ENCODE data around the gene UBAC1.

UBAC1 gene

GRCh38 chr9:135910216-135910615 lies 51.0 kb downstream of the UBAC1 start:
- H3K9me3 ChIP-seq (ENCODE audit: control insufficient read depth, insufficient read depth, low read depth, low read length) = peaks cover 2% of the 10 kb centered on the region; the same call in 1 of the 2 replicates
- TF ChIP-seq PRDM6 (tag by site-specific recombination; IDR thresholded peaks at IDR 0.05) (no peak), ZNF140 (tag by site-specific recombination; IDR thresholded peaks at IDR 0.05) (0 out of 2 replicates have a peak, but pooled peaks have one; percentile 14)
- ChIA-PET POLR2A (no interaction called here), CTCF (no interaction called here)
- peaks cover 11 to 65% of the 10 kb centered on the region in 2 experiments; a peak in 2 of 3 replicates for H3K36me3 ChIP-seq (ENCODE audit: control insufficient read depth in 2 of 2, insufficient read depth in 1 of 2, low read length in 2 of 2)
- H3K4me3 ChIP-seq (ENCODE audit: low read depth, low read length) = no peak overlapping the region
- H3K4me1 ChIP-seq (ENCODE audit: control insufficient read depth, insufficient read depth, low read length) = no peaks in the 10 kb centered on the region
- H3K27ac ChIP-seq (ENCODE audit: extremely low read depth, low read depth, low read length) = no peak overlapping the region

GRCh38 chr9:135909371-135909770 lies 51.8 kb downstream of the UBAC1 start:
- CTCF ChIA-PET = interaction anchor here (0.6 to 0.7 kb wide), 2 partner anchors 65 to 321 kb away, joined by 3 read pairs; no protein-coding TSS in a partner anchor
- Histone ChIP-seq H3K9me3 (ENCODE audit: control insufficient read depth, insufficient read depth, low read depth, low read length) (no peaks in the 10 kb centered on the region), H3K36me3 (ENCODE audit: control insufficient read depth in 2 of 2, insufficient read depth in 1 of 2, low read length in 2 of 2) (peaks cover 11 to 57% of the 10 kb centered on the region in 2 experiments; a peak in 2 of 3 replicates), H3K4me1 (ENCODE audit: control insufficient read depth, insufficient read depth, low read length) (no peaks in the 10 kb centered on the region; the same call in 1 of the 2 replicates), H3K4me3 (ENCODE audit: low read depth, low read length) (no peak overlapping the region), H3K27ac (ENCODE audit: extremely low read depth, low read depth, low read length) (no peak overlapping the region)
- POLR2A ChIA-PET = no interaction called here
- TF ChIP-seq ZNF747 (tag by site-specific recombination; IDR thresholded peaks at IDR 0.05) (no peak), ZNF174 (tag by site-specific recombination; IDR thresholded peaks at IDR 0.05) (no peak), ZNF146 (tag by site-specific recombination; IDR thresholded peaks at IDR 0.05) (no peak)

GRCh38 chr9:135908754-135909204 lies 52.4 kb downstream of the UBAC1 start:
- Histone ChIP-seq H3K9me3 (ENCODE audit: control insufficient read depth, insufficient read depth, low read depth, low read length) (no peaks in the 10 kb centered on the region), H3K36me3 (ENCODE audit: control insufficient read depth in 2 of 2, insufficient read depth in 1 of 2, low read length in 2 of 2) (peaks cover 11 to 51% of the 10 kb centered on the region in 2 experiments; a peak in 2 of 3 replicates), H3K27ac (ENCODE audit: extremely low read depth, low read depth, low read length) (no peak overlapping the region), H3K4me3 (ENCODE audit: low read depth, low read length) (no peak overlapping the region), H3K4me1 (ENCODE audit: control insufficient read depth, insufficient read depth, low read length) (no peaks in the 10 kb centered on the region; the same call in 1 of the 2 replicates)
- CTCF ChIA-PET = interaction anchor here (0.7 kb wide), 1 partner anchor 66 kb away, joined by 3 read pairs; no protein-coding TSS in a partner anchor
- TF ChIP-seq ZNF600 (tag by site-specific recombination; IDR thresholded peaks at IDR 0.05) (peak; percentile 36; the same call in 1 of the 2 replicates), ZNF140 (tag by site-specific recombination; IDR thresholded peaks at IDR 0.05) (no peak)
- POLR2A ChIA-PET = no interaction called here

- Histone ChIP-seq H3K4me3 (ENCODE audit: low read depth, low read length) (peak overlapping the region; percentile 65), H3K4me1 (ENCODE audit: control insufficient read depth, insufficient read depth, low read length) (no peaks in the 10 kb centered on the region; the same call in 1 of the 2 replicates), H3K27ac (ENCODE audit: extremely low read depth, low read depth, low read length) (peak overlapping the region; percentile 77), H3K9me3 (ENCODE audit: control insufficient read depth, insufficient read depth, low read depth, low read length) (no peaks in the 10 kb centered on the region), H3K36me3 (ENCODE audit: control insufficient read depth in 2 of 2, insufficient read depth in 1 of 2, low read length in 2 of 2) (peaks cover 11 to 45% of the 10 kb centered on the region in 2 experiments; a peak in 2 of 3 replicates)
- POLR2A ChIA-PET = interaction anchor here (0.6 to 1.3 kb wide), 7 partner anchors 13 to 144 kb away, joined by 3 to 7 read pairs (median 4); partner anchors contain the start of gene UBAC1
- CTCF ChIA-PET = no interaction called here
- TF ChIP-seq AEBP2 (tag by site-specific recombination; IDR thresholded peaks at IDR 0.05; ENCODE audit: borderline replicate concordance) = no peak
- no peak for TF ChIP-seq SCRT2 (tag by site-specific recombination; IDR thresholded peaks at IDR 0.05)
- no peak for TF ChIP-seq ZSCAN4 (tag by site-specific recombination; IDR thresholded peaks at IDR 0.05)
- TF ChIP-seq GLIS1 (tag by site-specific recombination; IDR thresholded peaks at IDR 0.05) = 0 out of 2 replicates have a peak, but pooled peaks have one; percentile 0
- no peak for TF ChIP-seq KLF16 (tag by site-specific recombination; IDR thresholded peaks at IDR 0.05)
- no peak for TF ChIP-seq ZNF16 (tag by site-specific recombination; IDR thresholded peaks at IDR 0.05; ENCODE audit: low read depth)
- TF ChIP-seq ZXDB (tag by site-specific recombination; IDR thresholded peaks at IDR 0.05) = no peak
- no peak for TF ChIP-seq PRDM10 (tag by site-specific recombination; IDR thresholded peaks at IDR 0.05)
- TF ChIP-seq OSR2 (tag by site-specific recombination; IDR thresholded peaks at IDR 0.05) = no peak
- no peak for TF ChIP-seq ZNF843 (tag by site-specific recombination; IDR thresholded peaks at IDR 0.05)
- no peak for TF ChIP-seq ZFP69B (tag by site-specific recombination; IDR thresholded peaks at IDR 0.05)
- TF ChIP-seq ZNF2 (tag by site-specific recombination; IDR thresholded peaks at IDR 0.05) = no peak
- TF ChIP-seq ZFP3 (tag by site-specific recombination; IDR thresholded peaks at IDR 0.05; ENCODE audit: low read depth) = no peak
Observed at GRCh38 chr9:135908093-135908753, 53.0 kb downstream of the UBAC1 start.
